ENCODE measurements around the gene MRNIP. TPM values are rescaled to one million over a fixed set of nuclear protein-coding genes. Genes with fewer than 3 reads are reported as not detected.

Gene MRNIP
- total RNA-seq, 1 experiment from 2014 or later = 15.9 TPM

GRCh38 chr5:179822059-179822432 is 36.6 kb downstream of the MRNIP start:
- DNase-seq (ENCODE audit: low spot score) = no peak

GRCh38 chr5:179821298-179822058 is 37.1 kb downstream of the MRNIP start:
- DNase-seq (ENCODE audit: low spot score) = peak; percentile 97

GRCh38 chr5:179820483-179821297 is 37.9 kb downstream of the MRNIP start, which contains the start of gene SQSTM1:
SQSTM1 (plus strand) TSS chr5:179820905; CDS start chr5:179820937, 32 bp downstream.
- DNase-seq (ENCODE audit: low spot score) = peak; percentile 74

GRCh38 chr5:179820127-179820482 is 38.5 kb downstream of the MRNIP start:
- no peak for DNase-seq (ENCODE audit: low spot score)

- peak; percentile 92 for DNase-seq (ENCODE audit: low spot score)
These were observed 39.1 kb downstream of the MRNIP start for GRCh38 chr5:179819296-179820126.

- peak; percentile 99 for DNase-seq (ENCODE audit: low spot score)
These were observed 39.8 kb downstream of the MRNIP start for GRCh38 chr5:179818746-179819295.

GRCh38 chr5:179817890-179818745 is 40.5 kb downstream of the MRNIP start:
- DNase-seq (ENCODE audit: low spot score) = peak; percentile 72

GRCh38 chr5:179817470-179817840 is 41.2 kb downstream of the MRNIP start:
- DNase-seq (ENCODE audit: low spot score) = no peak

GRCh38 chr5:179816796-179817469 is 41.7 kb downstream of the MRNIP start:
- no peak for DNase-seq (ENCODE audit: low spot score)

GRCh38 chr5:179816401-179816795 is 42.2 kb downstream of the MRNIP start:
- DNase-seq (ENCODE audit: low spot score) = no peak

- DNase-seq (ENCODE audit: low spot score) = no peak
These were observed 42.9 kb downstream of the MRNIP start for GRCh38 chr5:179815491-179816249.

GRCh38 chr5:179814090-179814489 is 44.5 kb downstream of the MRNIP start:
- DNase-seq (ENCODE audit: low spot score) = no peak

- no peak for DNase-seq (ENCODE audit: low spot score)
These were observed 45.5 kb downstream of the MRNIP start for GRCh38 chr5:179812997-179813607.

- no peak for DNase-seq (ENCODE audit: low spot score)
These were observed 46.3 kb downstream of the MRNIP start for GRCh38 chr5:179812135-179812825.

GRCh38 chr5:179806250-179807048 is 52.2 kb downstream of the MRNIP start, which contains the start of gene MGAT4B:
MGAT4B (minus strand) TSS chr5:179806866; CDS start chr5:179806583, 283 bp downstream.
- DNase-seq (ENCODE audit: low spot score) = no peak

- DNase-seq (ENCODE audit: low spot score) = no peak
These were observed 52.9 kb downstream of the MRNIP start for GRCh38 chr5:179805529-179806249.

- no peak for DNase-seq (ENCODE audit: low spot score)
These were observed 53.5 kb downstream of the MRNIP start for GRCh38 chr5:179805070-179805528.

Measured in A172 (cell line).